Colonic mucosa (tissue), 4 donors: ENCODE measurements around the gene KRIT1. TPM values are rescaled to one million over a fixed set of nuclear protein-coding genes. Genes with fewer than 3 reads are reported as not detected.

ENCODE experiments used
- DNase-seq: peaks from one replicate; pipeline ENCODE4 v3.0.0-alpha.2; 2020
- H3K27ac ChIP-seq: fragments of 200-600 bp; one replicate; pipeline ENCODE4 v1.8.0; 2021
- H3K27me3 ChIP-seq: fragments of 200-600 bp; one replicate; pipeline ENCODE4 v1.8.0; 2021
- H3K36me3 ChIP-seq: fragments of 200-600 bp; one replicate; pipeline ENCODE4 v1.8.0; 2021
- H3K4me1 ChIP-seq: fragments of 200-600 bp; one replicate; pipeline ENCODE4 v1.8.0; 2021; ENCODE audit warnings: mild to moderate bottlenecking
- H3K4me3 ChIP-seq: fragments of 200-600 bp; one replicate; pipeline ENCODE4 v1.8.0; 2021
- H3K9ac ChIP-seq, 2 donors: one replicate each; pipeline ENCODE4 v1.7.0; 2013; ENCODE audit warnings: control low read depth in 2 of 2, low read depth in 2 of 2, low read length in 2 of 2
- H3K9me3 ChIP-seq: fragments of 200-600 bp; one replicate; pipeline ENCODE4 v1.8.0; 2021
- intact Hi-C: fragments of 100-400 bp; cut with DNase I; formaldehyde crosslinking; loops from one replicate; pipeline ENCODE4 v1.14.1; 2022
- total RNA-seq, 2 donors: library from RNA; stranded (reverse); fragmentation: NEBNext Ultra II Directional in 1 of 2; extraction: Animal tissue kit (Norgen Biotek cat#: 25700) in 1 of 2; gene quantifications; one replicate each; pipeline ENCODE4 v1.2.1, GENCODE V29; 2021
- TF ChIP-seq, protein P1 (sequence below): fragments of 200-600 bp; IDR thresholded peaks from one replicate; pipeline ENCODE4 v1.8.0; 2022; ENCODE audit warnings: antibody characterized with exemption, mild to moderate bottlenecking
- donor health status: healthy.
- donor health status: DM: no; HTN: no; CAD: no.
- donor health status: DM: no; HTN: no; CAD: no.

The KRIT1 gene
- 10 to 100 TPM; 27.4 to 27.5 TPM for total RNA-seq

GRCh38 chr7:92245487-92246359 is at the start of gene KRIT1, which contains the start of gene ANKIB1:
KRIT1 (minus strand) TSS chr7:92245914; CDS start chr7:92242135, 3,779 bp downstream.
ANKIB1 (plus strand) TSS chr7:92245974; CDS start chr7:92294979, 49,005 bp downstream.
- TF ChIP-seq, protein P1, sequence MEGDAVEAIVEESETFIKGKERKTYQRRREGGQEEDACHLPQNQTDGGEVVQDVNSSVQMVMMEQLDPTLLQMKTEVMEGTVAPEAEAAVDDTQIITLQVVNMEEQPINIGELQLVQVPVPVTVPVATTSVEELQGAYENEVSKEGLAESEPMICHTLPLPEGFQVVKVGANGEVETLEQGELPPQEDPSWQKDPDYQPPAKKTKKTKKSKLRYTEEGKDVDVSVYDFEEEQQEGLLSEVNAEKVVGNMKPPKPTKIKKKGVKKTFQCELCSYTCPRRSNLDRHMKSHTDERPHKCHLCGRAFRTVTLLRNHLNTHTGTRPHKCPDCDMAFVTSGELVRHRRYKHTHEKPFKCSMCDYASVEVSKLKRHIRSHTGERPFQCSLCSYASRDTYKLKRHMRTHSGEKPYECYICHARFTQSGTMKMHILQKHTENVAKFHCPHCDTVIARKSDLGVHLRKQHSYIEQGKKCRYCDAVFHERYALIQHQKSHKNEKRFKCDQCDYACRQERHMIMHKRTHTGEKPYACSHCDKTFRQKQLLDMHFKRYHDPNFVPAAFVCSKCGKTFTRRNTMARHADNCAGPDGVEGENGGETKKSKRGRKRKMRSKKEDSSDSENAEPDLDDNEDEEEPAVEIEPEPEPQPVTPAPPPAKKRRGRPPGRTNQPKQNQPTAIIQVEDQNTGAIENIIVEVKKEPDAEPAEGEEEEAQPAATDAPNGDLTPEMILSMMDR, result no peak
- DNase-seq, result peak; percentile 90
- Histone ChIP-seq H3K27ac (peak within 1 kb of the TSS; percentile 94), H3K4me3 (peak within 1 kb of the TSS; percentile 82), H3K4me1 (peaks cover 10% of the 10 kb centered on the region), H3K9me3 (no peaks in the 10 kb centered on the region), H3K36me3 (no peaks in the 10 kb centered on the region), H3K27me3 (no peaks in the 10 kb centered on the region), H3K9ac (peak within 1 kb of the TSS; percentile 86 to 94)
- intact Hi-C loops, result loop anchor here (10.0 kb wide), 1 partner anchor 199 kb away; the partner anchor contains the start of gene GATAD1

- intact Hi-C loops, result no loop called here
- H3K27ac ChIP-seq, result no peak overlapping the region
- TF ChIP-seq, protein P1, result no peak
- H3K9me3 ChIP-seq, result no peaks in the 10 kb centered on the region
- H3K4me1 ChIP-seq, result no peaks in the 10 kb centered on the region
- H3K9ac ChIP-seq, result no peak overlapping the region
- H3K4me3 ChIP-seq, result no peak overlapping the region
- no peaks in the 10 kb centered on the region for H3K36me3 ChIP-seq
- DNase-seq, result no peak
- H3K27me3 ChIP-seq, result no peaks in the 10 kb centered on the region
Measured at GRCh38 chr7:92295391-92295790, 49.7 kb upstream of the KRIT1 start.

DNA sequence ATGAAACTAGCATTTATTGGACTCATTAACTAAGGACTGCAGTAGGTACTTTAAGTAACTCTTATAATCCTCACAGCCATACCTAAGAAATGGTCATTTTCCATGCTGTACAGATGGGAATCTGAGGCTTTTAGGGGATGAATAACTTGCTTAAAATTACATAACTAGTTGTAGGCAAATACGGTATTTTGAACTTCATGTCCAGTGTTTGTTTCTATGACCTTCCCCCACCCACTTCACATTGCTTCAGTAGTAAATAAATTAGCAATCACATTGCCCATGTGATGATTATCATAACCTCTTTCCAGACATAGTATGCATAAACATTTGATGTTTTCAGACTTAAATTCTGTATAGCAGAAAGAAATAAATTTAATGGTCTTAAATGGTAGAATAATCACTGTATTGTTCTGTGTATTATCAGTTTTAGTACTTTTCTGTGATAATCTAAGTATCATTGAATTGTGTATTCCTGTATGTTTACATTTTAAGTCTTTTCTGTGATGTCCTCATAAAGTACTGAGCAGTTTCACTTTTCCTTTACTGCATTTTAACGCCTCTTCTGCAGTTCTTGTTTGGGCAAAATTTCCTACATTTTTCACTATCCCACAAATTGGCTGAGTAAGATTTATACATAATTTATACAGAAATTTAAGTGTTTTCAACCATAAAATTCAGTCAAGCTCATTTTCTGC is 48.3 kb upstream of the KRIT1 start:
- H3K9me3 ChIP-seq, result no peaks in the 10 kb centered on the region
- TF ChIP-seq, protein P1, result no peak
- no peaks in the 10 kb centered on the region for H3K4me1 ChIP-seq
- intact Hi-C loops, result no loop called here
- DNase-seq, result no peak
- no peak overlapping the region for H3K9ac ChIP-seq
- no peak overlapping the region for H3K27ac ChIP-seq
- H3K36me3 ChIP-seq, result no peaks in the 10 kb centered on the region
- H3K27me3 ChIP-seq, result no peaks in the 10 kb centered on the region
- no peak overlapping the region for H3K4me3 ChIP-seq

- Histone ChIP-seq H3K36me3 (no peaks in the 10 kb centered on the region), H3K9me3 (no peaks in the 10 kb centered on the region), H3K4me1 (no peaks in the 10 kb centered on the region), H3K27me3 (no peaks in the 10 kb centered on the region), H3K4me3 (no peak overlapping the region), H3K9ac (no peak overlapping the region), H3K27ac (no peak overlapping the region)
- intact Hi-C loops, result no loop called here
- TF ChIP-seq, protein P1, result no peak
- no peak for DNase-seq
Measured at GRCh38 chr7:92292981-92293380, 47.3 kb upstream of the KRIT1 start.

GRCh38 chr7:92289321-92289720 is 43.6 kb upstream of the KRIT1 start:
- intact Hi-C loops, result no loop called here
- TF ChIP-seq, protein P1, result no peak
- Histone ChIP-seq H3K27ac (no peak overlapping the region), H3K9me3 (no peaks in the 10 kb centered on the region), H3K4me3 (no peak overlapping the region), H3K36me3 (no peaks in the 10 kb centered on the region), H3K9ac (no peak overlapping the region), H3K27me3 (no peaks in the 10 kb centered on the region), H3K4me1 (no peaks in the 10 kb centered on the region)
- DNase-seq, result no peak
